A673 (cell line): ENCODE measurements around the gene SLC5A5.

Experiments used
- CTCF ChIP-seq: fragments of 300-800, 200-600 bp; sonication (generic); conservative IDR thresholded peaks from 2 replicates; pipeline ENCODE4 v1.5.1; 2017; ENCODE audit warnings: low read depth, mild to moderate bottlenecking, antibody characterized with exemption, low read length, moderate library complexity, mixed read lengths
- EZH2 ChIP-seq: fragments of 200-600 bp; sonication (generic); IDR thresholded peaks from 2 replicates; pipeline ENCODE4 v1.6.1; 2017; ENCODE audit warnings: borderline replicate concordance, low read depth, mild to moderate bottlenecking, mixed read lengths, antibody characterized with exemption, low read length; ENCODE audit not compliant: poor library complexity, severe bottlenecking

GRCh38 chr19:17841810-17842662 is 29.7 kb upstream of the SLC5A5 start:
- TF ChIP-seq CTCF (no peak), EZH2 (no peak)
